ENCODE results near the gene LENG9.
"Not testable (repeated sequence)": the region's sequence is repeated elsewhere in the genome, so short reads cannot be mapped to it uniquely, and the experiment has no call there.

The LENG9 gene

GRCh38 chr19:54477650-54478049, 14.1 kb upstream of the LENG9 start:
- no peak for DNase-seq

- DNase-seq = no peak
Measured at GRCh38 chr19:54475706-54476105, 12.1 kb upstream of the LENG9 start.

GRCh38 chr19:54473892-54474372, 10.4 kb upstream of the LENG9 start:
- DNase-seq = no peak

GRCh38 chr19:54473071-54473891, 9.7 kb upstream of the LENG9 start, which contains the start of gene CDC42EP5:
CDC42EP5 (minus strand) TSS chr19:54473296; CDS start chr19:54465547, 7,749 bp downstream.
- DNase-seq = no peak

GRCh38 chr19:54470991-54471782, 7.6 kb upstream of the LENG9 start:
- no peak for DNase-seq

GRCh38 chr19:54470276-54470887, 6.8 kb upstream of the LENG9 start:
- DNase-seq = no peak

GRCh38 chr19:54469496-54469934, 5.9 kb upstream of the LENG9 start:
- no peak for DNase-seq

- not testable (repeated sequence) for DNase-seq
Measured at GRCh38 chr19:54466110-54466480, 2.5 kb upstream of the LENG9 start.

GRCh38 chr19:54465426-54466109, 2.0 kb upstream of the LENG9 start:
- no peak for DNase-seq

GRCh38 chr19:54464630-54465425, 1.2 kb upstream of the LENG9 start:
- no peak for DNase-seq

GRCh38 chr19:54464044-54464629, 559 bp upstream of the LENG9 start:
- no peak for DNase-seq

GRCh38 chr19:54462655-54463530, 685 bp downstream of the LENG9 start:
- no peak for DNase-seq

GRCh38 chr19:54462047-54462654, 1.4 kb downstream of the LENG9 start:
- DNase-seq = no peak

GRCh38 chr19:54461613-54462012, 2.0 kb downstream of the LENG9 start:
- DNase-seq = no peak

- no peak for DNase-seq
Measured at GRCh38 chr19:54461210-54461609, 2.4 kb downstream of the LENG9 start.

GRCh38 chr19:54460230-54461005, 3.2 kb downstream of the LENG9 start:
- DNase-seq = no peak

- no peak for DNase-seq
Measured at GRCh38 chr19:54459282-54460229, 4.0 kb downstream of the LENG9 start.
